Ectodermal cell (in vitro differentiated cells): ENCODE measurements around the gene CR1L.
"Not testable (repeated sequence)": the region's sequence is repeated elsewhere in the genome, so short reads cannot be mapped to it uniquely, and the experiment has no call there.

Experiments
- H3K27ac ChIP-seq: 2 replicates; pipeline ENCODE4 v1.7.0; 2013; ENCODE audit warnings: mild to moderate bottlenecking, low read depth, low read length; ENCODE audit not compliant: insufficient read depth, poor library complexity, severe bottlenecking
- H3K27me3 ChIP-seq: 2 replicates; pipeline ENCODE4 v1.7.0; 2013; ENCODE audit warnings: mild to moderate bottlenecking, low read length; ENCODE audit not compliant: insufficient read depth, control insufficient read depth, poor library complexity, severe bottlenecking
- H3K36me3 ChIP-seq: one replicate; pipeline ENCODE4 v1.7.0; 2013; ENCODE audit warnings: low read length; ENCODE audit not compliant: control insufficient read depth, insufficient read depth
- H3K4me1 ChIP-seq: one replicate; pipeline ENCODE4 v1.7.0; 2013; ENCODE audit warnings: low read length; ENCODE audit not compliant: control insufficient read depth, insufficient read depth
- H3K4me3 ChIP-seq: 2 replicates; pipeline ENCODE4 v1.7.0; 2013; ENCODE audit warnings: low read depth, low read length, control low read depth; ENCODE audit not compliant: insufficient read depth
- H3K9me3 ChIP-seq: 2 replicates; pipeline ENCODE4 v1.7.0; 2013; ENCODE audit warnings: mild to moderate bottlenecking, low read length, moderate library complexity; ENCODE audit not compliant: control insufficient read depth
- WGBS, 2 experiments: methylation state at CpG; one replicate each; pipeline ENCODE4 v1.1.7; 2013; ENCODE audit warnings: missing lambda C conversion rate in 2 of 2; 5-methylcytosine and 5-hydroxymethylcytosine counted together

CR1L gene

DNA sequence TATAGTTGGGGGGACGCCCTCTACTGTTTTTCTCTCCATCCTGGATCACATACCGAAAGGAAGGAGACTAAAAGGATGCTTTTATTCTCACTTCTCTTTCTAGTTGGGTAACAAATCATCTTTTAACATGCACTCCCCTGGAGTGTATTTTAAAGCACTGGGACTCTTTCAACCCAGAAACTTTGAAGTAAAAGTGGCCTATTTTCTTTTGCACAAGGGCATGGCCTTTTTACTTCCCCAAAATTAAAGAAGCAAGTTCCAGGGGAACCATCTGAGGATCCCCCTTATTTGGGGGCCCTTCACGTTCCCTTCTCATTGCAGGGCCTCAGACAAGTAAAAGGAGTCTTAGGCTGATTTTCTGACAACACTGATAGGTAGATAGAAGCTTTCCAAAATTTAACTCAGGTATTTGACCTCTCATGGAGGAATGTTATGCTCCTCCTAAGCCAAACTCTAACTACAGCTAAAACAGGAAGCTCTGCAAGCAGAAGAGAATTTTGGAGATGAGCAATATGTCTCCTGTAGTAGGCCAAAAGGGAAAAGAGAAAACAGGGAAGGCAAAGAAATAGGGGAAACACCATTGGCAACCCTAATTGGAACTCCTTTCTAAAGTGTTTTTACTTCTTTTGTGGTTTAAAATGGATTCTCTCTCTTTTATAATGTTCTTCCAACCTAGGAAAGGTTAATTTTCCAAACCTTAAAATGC lies 98.1 kb downstream of the CR1L start:
- H3K36me3 ChIP-seq, result no peaks in the 10 kb centered on the region
- H3K27ac ChIP-seq, result no peak overlapping the region
- no peaks in the 10 kb centered on the region for H3K4me1 ChIP-seq
- no peak overlapping the region for H3K4me3 ChIP-seq
- H3K27me3 ChIP-seq, result no peaks in the 10 kb centered on the region
- 83 to 97% methylated on average over 3 of the region's 3 CpGs for WGBS, 2 experiments
- no peaks in the 10 kb centered on the region for H3K9me3 ChIP-seq

DNA sequence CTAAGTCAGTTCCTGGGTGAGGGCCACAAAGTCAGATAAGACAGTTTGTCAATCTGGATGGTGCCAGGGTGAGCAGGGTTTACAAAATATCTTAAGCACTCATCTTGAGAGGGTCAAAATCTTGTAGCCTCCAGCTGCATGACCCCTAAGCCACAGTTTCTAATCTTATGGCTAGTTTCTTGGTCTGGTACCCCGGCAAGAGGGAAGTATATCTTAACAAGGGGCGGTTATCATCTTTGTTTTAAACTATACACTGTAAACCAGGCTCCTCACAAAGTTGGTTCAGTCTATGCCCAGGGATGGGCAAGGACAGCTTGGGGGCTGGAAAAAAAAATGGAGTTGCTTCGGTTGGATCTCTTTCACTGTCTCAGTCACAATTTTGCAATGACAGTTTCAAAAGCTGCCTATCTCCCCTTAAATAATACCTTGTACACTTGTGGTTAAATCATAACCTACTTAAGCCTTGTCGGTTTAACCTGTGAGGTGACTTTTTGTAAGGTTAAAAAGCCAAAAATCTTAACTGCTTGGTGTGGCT lies 99.1 kb downstream of the CR1L start:
- Histone ChIP-seq H3K4me1 (no peaks in the 10 kb centered on the region), H3K36me3 (no peaks in the 10 kb centered on the region), H3K27me3 (no peaks in the 10 kb centered on the region), H3K27ac (no peak overlapping the region), H3K9me3 (no peaks in the 10 kb centered on the region), H3K4me3 (no peak overlapping the region)
- WGBS, 2 experiments, result 88 to 93% methylated on average over 4 of the region's 4 CpGs

DNA sequence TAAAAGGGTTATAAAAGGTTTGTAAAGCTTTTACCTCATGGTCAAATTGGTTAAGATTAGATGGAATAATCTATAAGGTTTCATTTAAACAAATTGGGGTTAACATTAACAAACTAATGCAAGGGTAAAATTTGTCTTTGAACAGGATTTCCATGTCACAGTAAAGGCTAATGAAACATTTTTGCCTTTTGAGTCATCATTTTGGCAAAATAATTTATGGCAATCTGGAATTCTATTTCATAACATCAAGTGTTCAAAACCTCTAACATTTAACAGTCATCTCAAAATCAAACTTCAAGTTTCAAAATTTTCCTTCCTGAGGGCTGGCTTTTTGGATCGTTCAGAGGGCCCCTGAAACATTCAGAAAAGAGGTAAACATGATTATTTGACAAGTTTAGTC lies 100.4 kb downstream of the CR1L start:
- H3K4me3 ChIP-seq, result no peak overlapping the region
- WGBS, 2 experiments, result 90 to 100% methylated on average over 1 of the region's 1 CpG
- no peak overlapping the region for H3K27ac ChIP-seq
- H3K9me3 ChIP-seq, result no peaks in the 10 kb centered on the region
- H3K27me3 ChIP-seq, result no peaks in the 10 kb centered on the region
- no peaks in the 10 kb centered on the region for H3K4me1 ChIP-seq
- H3K36me3 ChIP-seq, result no peaks in the 10 kb centered on the region

DNA sequence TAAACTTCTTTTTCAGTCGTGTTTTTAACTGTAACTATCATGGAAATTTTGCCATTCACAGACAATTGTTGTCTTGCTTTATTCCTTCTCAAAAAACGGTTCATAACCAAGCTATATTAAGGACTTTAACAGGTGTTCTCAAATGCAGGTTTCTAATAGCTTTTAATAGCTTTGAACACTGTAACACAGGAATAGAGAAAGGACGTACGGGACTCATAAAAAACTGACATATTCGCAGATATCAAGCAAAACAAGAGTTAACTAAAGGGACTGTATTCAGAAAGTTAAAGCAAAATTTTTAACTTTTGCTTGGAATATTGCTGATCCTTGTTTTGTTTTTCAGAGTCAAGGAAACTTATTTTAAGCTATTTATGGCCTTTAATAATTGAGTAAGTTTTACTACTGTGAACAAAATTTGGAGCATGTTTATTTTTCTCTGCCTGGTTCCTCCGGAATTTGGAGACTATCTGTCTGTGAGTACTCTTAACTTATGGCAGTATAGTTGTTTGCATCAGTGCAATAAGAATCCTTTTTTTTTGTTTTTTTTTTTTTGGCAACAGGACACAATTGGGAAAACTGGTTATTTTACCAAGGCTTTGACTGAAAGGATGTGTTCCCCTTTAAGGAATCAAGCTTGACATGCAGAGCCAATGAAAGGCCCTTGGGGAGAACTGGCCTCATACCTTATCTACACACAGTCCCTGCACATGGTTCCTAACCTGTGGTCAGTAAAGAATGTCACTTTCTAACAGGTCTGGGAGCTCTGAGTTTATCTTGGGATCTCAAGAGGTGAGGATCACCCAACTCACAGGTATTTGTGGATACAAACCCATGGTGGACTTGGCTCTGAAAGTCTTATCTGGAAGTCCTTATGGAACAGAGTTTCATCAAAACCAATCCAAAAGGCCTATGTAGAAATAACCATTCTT lies 101.2 kb downstream of the CR1L start:
- Histone ChIP-seq H3K27me3 (no peaks in the 10 kb centered on the region), H3K36me3 (no peaks in the 10 kb centered on the region), H3K4me3 (no peak overlapping the region), H3K27ac (no peak overlapping the region), H3K4me1 (no peaks in the 10 kb centered on the region), H3K9me3 (no peaks in the 10 kb centered on the region)
- WGBS, 2 experiments, result 91 to 94% methylated on average over 6 of the region's 6 CpGs

DNA sequence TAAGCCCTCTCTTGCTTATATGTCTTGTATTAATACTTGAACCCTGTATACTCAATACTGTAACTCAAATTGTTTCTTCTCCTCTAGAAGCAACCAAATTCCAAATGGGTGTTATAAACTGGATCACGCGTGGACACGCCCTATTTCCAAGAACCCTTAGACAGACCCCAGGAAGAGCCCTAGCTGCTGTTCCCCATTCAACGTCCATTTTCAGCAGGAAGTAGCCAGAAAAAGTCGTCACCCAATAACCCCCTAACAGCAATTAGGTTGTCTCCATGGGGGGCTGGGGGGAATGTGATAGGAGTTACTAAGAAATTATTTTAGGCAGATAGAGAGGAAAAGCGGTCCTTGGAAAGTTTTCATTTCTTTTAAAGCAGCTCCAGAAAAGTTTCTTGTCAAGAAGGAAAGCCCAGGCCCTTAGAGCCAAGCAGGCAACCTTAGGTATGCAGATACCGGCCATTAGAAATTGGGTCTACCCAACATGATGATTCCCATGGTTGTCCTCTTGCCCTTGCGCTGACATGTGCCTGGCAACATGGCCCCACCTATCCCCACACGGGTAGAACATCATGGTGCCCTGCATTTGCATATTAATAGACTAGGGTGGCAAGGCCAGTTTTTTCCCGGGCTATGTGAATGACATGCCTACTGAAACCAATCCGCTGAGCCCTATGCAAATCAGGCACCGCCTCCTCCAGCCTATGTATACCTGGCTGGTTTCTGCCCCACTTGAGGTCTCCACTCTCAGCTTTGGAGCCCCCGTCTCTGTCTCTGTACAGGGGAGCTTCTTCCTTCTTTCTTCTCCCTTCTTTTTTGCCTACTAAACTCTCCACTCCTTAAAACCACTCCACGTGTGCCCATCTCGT lies 102.9 kb downstream of the CR1L start:
- Histone ChIP-seq H3K4me1 (no peaks in the 10 kb centered on the region), H3K9me3 (no peaks in the 10 kb centered on the region), H3K4me3 (no peak overlapping the region), H3K27me3 (no peaks in the 10 kb centered on the region), H3K36me3 (no peaks in the 10 kb centered on the region), H3K27ac (no peak overlapping the region)
- WGBS, 2 experiments, result 88 to 91% methylated on average over 14 to 15 of the region's 15 CpGs

DNA sequence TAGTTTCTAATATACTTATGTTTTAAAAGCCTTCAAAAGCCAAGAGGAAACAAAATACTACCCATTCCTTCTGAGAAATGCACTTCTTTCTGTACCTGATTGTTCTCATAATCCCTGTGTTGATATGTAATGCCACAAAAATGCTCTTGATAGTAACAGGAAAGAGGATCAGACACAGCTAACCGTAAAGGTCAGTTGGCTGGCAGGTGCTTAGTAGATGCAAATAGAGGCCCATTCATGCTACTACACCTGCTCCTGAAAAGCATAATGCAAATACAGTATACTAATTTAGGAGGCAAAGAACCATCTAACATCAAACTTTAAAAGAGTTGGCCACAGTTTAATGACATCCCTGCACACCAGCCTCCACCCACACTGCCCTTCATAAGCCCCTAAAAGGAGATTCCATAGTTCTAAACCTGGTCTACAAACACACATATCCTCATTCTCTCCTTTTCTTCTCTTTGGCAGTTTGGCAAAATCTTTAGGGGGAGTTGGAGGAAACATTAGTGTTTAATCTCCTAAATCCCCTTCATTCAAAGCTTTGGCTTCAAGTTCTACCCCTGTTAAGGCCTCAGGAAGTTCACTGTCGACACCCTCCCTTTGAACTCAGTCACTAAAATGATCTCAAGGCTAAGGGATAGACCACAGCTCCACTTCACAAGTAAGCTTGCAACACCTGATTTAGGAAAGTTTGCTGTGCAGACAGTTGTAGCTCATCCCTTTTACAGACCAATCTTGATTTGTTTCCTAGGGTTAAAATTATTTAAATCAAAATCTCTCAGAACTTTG lies 104.0 kb downstream of the CR1L start:
- Histone ChIP-seq H3K4me3 (no peak overlapping the region), H3K36me3 (no peaks in the 10 kb centered on the region), H3K9me3 (no peaks in the 10 kb centered on the region), H3K27ac (no peak overlapping the region), H3K27me3 (no peaks in the 10 kb centered on the region), H3K4me1 (peaks cover 7% of the 10 kb centered on the region)
- WGBS, 2 experiments, result 77 to 88% methylated on average over 2 of the region's 2 CpGs

DNA sequence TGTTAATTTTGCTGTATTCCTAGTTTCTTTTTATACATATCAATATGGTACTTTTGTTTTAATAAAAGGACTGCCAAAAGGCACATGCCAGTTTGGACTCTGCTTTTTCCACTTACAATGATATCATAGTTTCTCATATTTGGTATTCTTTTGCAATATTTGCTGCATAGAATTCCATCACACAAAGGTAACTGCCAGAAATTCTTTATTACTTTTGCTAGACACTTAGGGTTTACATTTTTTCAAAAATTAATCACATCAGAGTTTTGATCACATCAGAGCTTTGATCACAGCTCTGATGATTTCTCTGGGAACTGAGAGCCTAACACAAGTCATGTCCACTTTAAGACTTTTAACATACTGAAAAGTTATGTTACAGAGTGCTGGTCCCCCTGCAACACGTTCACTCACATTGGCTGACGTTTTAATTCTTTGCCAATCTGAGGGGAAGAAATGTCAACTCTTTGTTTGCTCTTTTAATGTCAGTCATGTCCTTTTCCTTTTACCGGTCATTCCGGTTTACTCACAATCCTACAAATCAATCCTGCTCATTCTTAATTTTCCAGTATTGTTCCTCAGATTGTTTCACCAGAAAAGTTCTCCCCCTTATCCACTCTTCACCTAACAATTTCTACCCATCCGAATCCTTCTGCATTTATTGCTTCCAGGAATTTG lies 105.8 kb downstream of the CR1L start:
- H3K36me3 ChIP-seq, result no peaks in the 10 kb centered on the region
- WGBS, 2 experiments, result 80 to 87% methylated on average over 5 of the region's 5 CpGs
- peaks cover 10% of the 10 kb centered on the region for H3K4me1 ChIP-seq
- H3K27me3 ChIP-seq, result no peaks in the 10 kb centered on the region
- H3K4me3 ChIP-seq, result no peak overlapping the region
- no peak overlapping the region for H3K27ac ChIP-seq
- no peaks in the 10 kb centered on the region for H3K9me3 ChIP-seq

DNA sequence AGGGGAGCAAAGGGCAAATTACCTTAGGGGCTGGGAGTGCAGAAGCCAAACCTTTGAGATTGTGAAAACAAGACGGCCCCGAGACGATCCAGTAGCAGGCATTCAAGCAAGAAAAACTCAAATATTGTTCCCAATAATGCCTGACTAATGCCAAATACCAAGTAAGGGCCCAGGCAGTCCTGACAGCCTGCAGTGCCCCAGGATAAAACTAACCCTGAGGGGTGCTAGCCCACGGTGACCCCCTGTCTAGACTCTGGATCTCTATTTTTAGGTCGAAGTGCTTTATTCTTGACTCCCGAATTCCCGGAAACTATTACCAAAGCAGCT lies 106.5 kb downstream of the CR1L start:
- not testable (repeated sequence) for H3K27ac ChIP-seq, H3K36me3 ChIP-seq, H3K9me3 ChIP-seq, H3K27me3 ChIP-seq
- Histone ChIP-seq H3K4me3 (peak overlapping the region; percentile 80), H3K4me1 (peaks cover 10% of the 10 kb centered on the region)
- WGBS, 2 experiments, result 46 to 51% methylated on average over 7 of the region's 7 CpGs

DNA sequence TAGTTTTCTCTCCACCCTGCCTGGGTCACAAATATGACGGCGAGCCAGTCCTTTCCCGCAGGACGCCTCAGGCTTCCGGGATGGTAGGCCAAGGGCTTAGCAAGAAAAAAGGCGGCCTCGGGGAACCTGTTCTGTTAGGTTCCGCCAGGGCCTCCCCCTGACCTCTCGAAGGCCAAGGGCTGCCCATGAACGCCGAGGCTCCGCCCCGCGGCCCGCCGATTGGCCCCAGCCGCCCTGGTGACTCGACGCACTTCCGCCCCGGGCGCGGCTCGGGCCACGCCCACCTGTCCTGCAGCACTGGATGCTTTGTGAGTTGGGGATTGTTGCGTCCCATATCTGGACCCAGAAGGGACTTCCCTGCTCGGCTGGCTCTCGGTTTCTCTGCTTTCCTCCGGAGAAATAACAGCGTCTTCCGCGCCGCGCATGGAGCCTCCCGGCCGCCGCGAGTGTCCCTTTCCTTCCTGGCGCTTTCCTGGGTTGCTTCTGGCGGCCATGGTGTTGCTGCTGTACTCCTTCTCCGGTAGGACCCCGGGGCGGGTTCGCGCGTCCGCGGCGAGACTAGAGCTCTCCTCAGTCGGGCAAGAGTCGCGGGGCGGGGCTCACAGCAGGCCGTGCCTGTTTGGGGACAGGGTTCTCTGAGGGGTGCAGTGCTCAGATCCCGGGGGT lies 107.0 kb downstream of the CR1L start, which contains the start of gene CD46:
Gene CD46 (plus strand): TSS at position 265 of the 666 bp plus-strand sequence. CDS start 159 bp downstream, at position 424.
- WGBS, 2 experiments, result 0 to 1% methylated on average over 55 of the region's 55 CpGs
- H3K4me1 ChIP-seq, result peaks cover 10% of the 10 kb centered on the region

More for the DNA sequence above, 107.0 kb downstream of the CR1L start, which contains the start of gene CD46:
- Histone ChIP-seq H3K9me3 (no peaks in the 10 kb centered on the region), H3K27ac (no peak within 1 kb of the TSS), H3K27me3 (no peaks in the 10 kb centered on the region), H3K4me3 (peak within 1 kb of the TSS; percentile 80), H3K36me3 (no peaks in the 10 kb centered on the region)
